Erythroblast (primary cell): ENCODE measurements around the gene TLR2.

Experiments used
- GATA1 ChIP-seq: IDR thresholded peaks from 2 replicates; pipeline ENCODE4 v1.6.1; 2011; ENCODE audit warnings: low read depth, mild to moderate bottlenecking, control low read depth, low read length, moderate library complexity
- POLR2A ChIP-seq: IDR thresholded peaks from 2 replicates; pipeline ENCODE4 v1.6.1; 2011; ENCODE audit warnings: mild to moderate bottlenecking, low read length

DNA sequence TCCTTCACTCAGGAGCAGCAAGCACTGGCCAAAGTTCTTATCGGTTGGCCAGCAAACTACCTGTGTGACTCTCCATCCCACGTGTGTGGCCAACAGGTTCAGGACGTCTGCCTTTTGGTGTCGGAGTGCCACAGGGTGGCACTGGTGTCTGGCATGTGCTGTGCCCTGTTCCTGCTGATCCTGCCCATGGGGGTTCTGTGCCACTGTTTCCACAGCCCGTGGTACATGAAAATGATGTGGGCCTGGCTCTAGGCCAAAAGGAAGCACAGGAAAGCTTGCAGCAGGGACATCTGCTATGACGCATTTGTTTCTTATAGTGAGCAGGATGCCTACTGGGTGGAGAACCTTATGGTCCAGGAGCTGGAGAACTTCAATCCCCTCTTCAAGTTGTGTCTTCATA is 4.6 kb upstream of the TLR2 start:
- TF ChIP-seq POLR2A (no peak), GATA1 (no peak)
